SK-N-SH (cell line): ENCODE data around the gene SRSF3. TPM values are rescaled to one million over a fixed set of nuclear protein-coding genes. Genes with fewer than 3 reads are reported as not detected.
A peak's percentile ranks its signal among the peaks of the same experiment; 100 is the strongest.
"Not testable (repeated sequence)": the region's sequence is repeated elsewhere in the genome, so short reads cannot be mapped to it uniquely, and the experiment has no call there.

ENCODE experiments used
- CTCF ChIA-PET: fragments of 300-600, 350-600 bp; formaldehyde crosslinking; extraction: SDS; loops from one replicate; lab custom pipeline; 2021; lab: Yijun Ruan, JAX
- POLR2A ChIA-PET: fragments of 350-600 bp; sonication (Branson Sonifier 250); formaldehyde crosslinking; extraction: SDS; loops from one replicate; lab custom pipeline; 2020; ENCODE audit warnings: antibody characterized with exemption, inconsistent platforms; lab: Yijun Ruan, JAX
- DNase-seq: peaks from one replicate; pipeline ENCODE4 v3.0.0; 2012
- H2AFZ ChIP-seq: fragments of 200-600 bp; sonication (generic); 2 replicates; pipeline ENCODE4 v1.8.1; 2016; ENCODE audit warnings: antibody characterized with exemption, mild to moderate bottlenecking, low read depth
- H3F3A ChIP-seq: fragments of 200-600 bp; sonication (generic); replicated peaks from 2 replicates; pipeline ENCODE3; 2016; ENCODE audit warnings: antibody characterized with exemption, mild to moderate bottlenecking; ENCODE audit not compliant: insufficient read depth
- H3K27ac ChIP-seq, 2 experiments: fragments of 200-500 bp in 1 of 2; fragments of 200-600 bp in 1 of 2; sonication (Bioruptor generic) in 1 of 2; sonication (generic), shearing (Covaris generic) in 1 of 2; 2 replicates each; pipeline versions ENCODE4 v1.5.1 to v1.6.1; 2014 to 2016; ENCODE audit warnings: low read depth in 2 of 2, inconsistent platforms in 1 of 2, low read length in 1 of 2, mild to moderate bottlenecking in 1 of 2, mixed read lengths in 1 of 2
- H3K27me3 ChIP-seq: fragments of 200-600 bp; sonication (generic), shearing (Covaris generic); 2 replicates; pipeline ENCODE4 v1.6.1; 2016; ENCODE audit warnings: mixed run types; ENCODE audit not compliant: insufficient read depth
- H3K36me3 ChIP-seq, 2 experiments: fragments of 200-500 bp in 1 of 2; fragments of 200-600 bp in 1 of 2; sonication (Bioruptor generic) in 1 of 2; sonication (generic) in 1 of 2; replicated peaks in 1 of 2; 2 replicates each; pipeline versions ENCODE3 to v1.5.1; 2014 to 2016; ENCODE audit warnings: low read length in 1 of 2, mild to moderate bottlenecking in 1 of 2; ENCODE audit not compliant: insufficient read depth in 2 of 2, control insufficient read depth in 1 of 2
- H3K4me1 ChIP-seq, 2 experiments: fragments of 200-500 bp in 1 of 2; fragments of 200-600 bp in 1 of 2; sonication (Bioruptor generic) in 1 of 2; sonication (generic), shearing (Covaris generic) in 1 of 2; 2 replicates each; pipeline versions ENCODE4 v1.5.1 to v1.6.1; 2014 to 2016; ENCODE audit warnings: low read depth in 1 of 2, low read length in 1 of 2, mixed run types in 1 of 2; ENCODE audit not compliant: insufficient read depth in 2 of 2, control insufficient read depth in 1 of 2
- H3K4me2 ChIP-seq: fragments of 200-600 bp; sonication (generic), shearing (Covaris generic); 2 replicates; pipeline ENCODE4 v1.6.1; 2017; ENCODE audit warnings: mixed run types
- H3K4me3 ChIP-seq, 2 experiments: fragments of 200-500 bp in 1 of 2; fragments of 200-600 bp in 1 of 2; sonication (Bioruptor generic) in 1 of 2; sonication (generic), shearing (Covaris generic) in 1 of 2; 2 replicates each; pipeline versions ENCODE4 v1.5.1 to v1.8.1; 2014 to 2016; ENCODE audit warnings: low read depth in 2 of 2, inconsistent platforms in 1 of 2, low read length in 1 of 2, mild to moderate bottlenecking in 1 of 2, mixed read lengths in 1 of 2, moderate library complexity in 1 of 2
- H3K79me2 ChIP-seq: fragments of 200-600 bp; sonication (generic); 2 replicates; pipeline ENCODE4 v1.8.1; 2017; ENCODE audit warnings: mild to moderate bottlenecking; ENCODE audit not compliant: insufficient read depth
- H3K9ac ChIP-seq: fragments of 200-600 bp; sonication (generic); 2 replicates; pipeline ENCODE4 v1.6.1; 2017; ENCODE audit warnings: mixed run types
- H3K9me2 ChIP-seq: fragments of 200-600 bp; sonication (generic); 2 replicates; pipeline ENCODE4 v1.6.1; 2017; ENCODE audit warnings: mixed run types
- H3K9me3 ChIP-seq: fragments of 200-600 bp; sonication (generic); 2 replicates; pipeline ENCODE4 v1.6.1; 2017; ENCODE audit warnings: mixed run types, mild to moderate bottlenecking, moderate library complexity
- H4K20me1 ChIP-seq: fragments of 200-600 bp; sonication (generic); 2 replicates; pipeline ENCODE4 v1.6.1; 2017; ENCODE audit warnings: mild to moderate bottlenecking, mixed run types; ENCODE audit not compliant: insufficient read depth
- WGBS: methylation state at CpG from one replicate; pipeline ENCODE4 v1.1.6; 2017; ENCODE audit warnings: low lambda C conversion rate; 5-methylcytosine and 5-hydroxymethylcytosine counted together
- polyA plus RNA-seq, 3 experiments: library from polyadenylated mRNA; depleted of rRNA; stranded (reverse); fragments of >200 nt; gene quantifications; 2 replicates each; pipeline ENCODE4 v1.2.3, GENCODE V29; 2012
- small RNA-seq, 7 experiments: library from RNA; depleted of rRNA; stranded (forward); fragments of <200 nt; gene quantifications; one replicate each; pipeline ENCODE3, GENCODE V24; 2012

The SRSF3 gene
- polyA plus RNA-seq, 1 of the 3 experiments (the other 2 are of a cell fraction): 351 TPM

GRCh38 chr6:36654469-36654868 lies 60.3 kb downstream of the SRSF3 start:
- POLR2A ChIA-PET: interaction anchor here (1.4 to 1.7 kb wide), 2 partner anchors 23 to 25 kb away, joined by 7 to 12 read pairs; partner anchors contain the start of gene CDKN1A
- H3K4me1 ChIP-seq: peaks cover 10 to 21% of the 10 kb centered on the region in 2 experiments; a peak in 2 of 4 replicates
- not testable (repeated sequence) for H3K79me2 ChIP-seq, H4K20me1 ChIP-seq, H3K9ac ChIP-seq, H3K4me3 ChIP-seq, H3K36me3 ChIP-seq, H3K9me3 ChIP-seq, H3K4me2 ChIP-seq, H3K27me3 ChIP-seq, H3F3A ChIP-seq, DNase-seq, H2AFZ ChIP-seq, H3K9me2 ChIP-seq
- WGBS: 66% methylated on average over 5 of the region's 5 CpGs
- peak overlapping the region in 1 of 2 experiments; percentile 94; a peak in 2 of 4 replicates for H3K27ac ChIP-seq
- CTCF ChIA-PET: interaction anchor here (0.6 to 1.5 kb wide), 6 partner anchors 25 to 110 kb away, joined by 3 to 4 read pairs (median 3); no protein-coding TSS in a partner anchor

Small RNAs within 50 kb of the gene (small RNA-seq; reads per million reads assigned to genes)
- gene MIR3925 (0 to 0.26 (median 0) reads per million in 7 experiments), gene RNU1-88P (0 to 11.9 (median 0.17) reads per million in 7 experiments)

Other genes starting within 250 kb of the SRSF3 start
- 0.31 and 0.39 TPM in 2 replicates for gene ETV7, start 206.7 kb upstream of the SRSF3 start, polyA plus RNA-seq (2012; rRNA removed)
- not detected in 2 replicates for gene PXT1, start 151.5 kb upstream of the SRSF3 start, polyA plus RNA-seq (2012; rRNA removed)
- 29.0 and 36.1 TPM in 2 replicates for gene KCTD20, start 151.4 kb upstream of the SRSF3 start, polyA plus RNA-seq (2012; rRNA removed)
- 10.2 and 12.0 TPM in 2 replicates for gene STK38, start 46.9 kb upstream of the SRSF3 start, polyA plus RNA-seq (2012; rRNA removed)
- 747 and 824 TPM in 2 replicates for gene CDKN1A, start 84.4 kb downstream of the SRSF3 start, polyA plus RNA-seq (2012; rRNA removed)
- 0.10 and 0.12 TPM in 2 replicates for gene RAB44, start 103.5 kb downstream of the SRSF3 start, polyA plus RNA-seq (2012; rRNA removed)
- 0.30 and 0.47 TPM in 2 replicates for gene CPNE5, start 245.1 kb downstream of the SRSF3 start, polyA plus RNA-seq (2012; rRNA removed)